NCI-H2029 (cell line): ENCODE data around the gene INSM1.
A peak's percentile ranks its signal among the peaks of the same experiment; 100 is the strongest.
"Not testable (repeated sequence)": the region's sequence is repeated elsewhere in the genome, so short reads cannot be mapped to it uniquely, and the experiment has no call there.

Experiments used
- DNase-seq: peaks from one replicate; lab custom pipeline; 2025; lab: John Stamatoyannopoulos, UW

Gene INSM1, protein sequence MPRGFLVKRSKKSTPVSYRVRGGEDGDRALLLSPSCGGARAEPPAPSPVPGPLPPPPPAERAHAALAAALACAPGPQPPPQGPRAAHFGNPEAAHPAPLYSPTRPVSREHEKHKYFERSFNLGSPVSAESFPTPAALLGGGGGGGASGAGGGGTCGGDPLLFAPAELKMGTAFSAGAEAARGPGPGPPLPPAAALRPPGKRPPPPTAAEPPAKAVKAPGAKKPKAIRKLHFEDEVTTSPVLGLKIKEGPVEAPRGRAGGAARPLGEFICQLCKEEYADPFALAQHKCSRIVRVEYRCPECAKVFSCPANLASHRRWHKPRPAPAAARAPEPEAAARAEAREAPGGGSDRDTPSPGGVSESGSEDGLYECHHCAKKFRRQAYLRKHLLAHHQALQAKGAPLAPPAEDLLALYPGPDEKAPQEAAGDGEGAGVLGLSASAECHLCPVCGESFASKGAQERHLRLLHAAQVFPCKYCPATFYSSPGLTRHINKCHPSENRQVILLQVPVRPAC

DNA sequence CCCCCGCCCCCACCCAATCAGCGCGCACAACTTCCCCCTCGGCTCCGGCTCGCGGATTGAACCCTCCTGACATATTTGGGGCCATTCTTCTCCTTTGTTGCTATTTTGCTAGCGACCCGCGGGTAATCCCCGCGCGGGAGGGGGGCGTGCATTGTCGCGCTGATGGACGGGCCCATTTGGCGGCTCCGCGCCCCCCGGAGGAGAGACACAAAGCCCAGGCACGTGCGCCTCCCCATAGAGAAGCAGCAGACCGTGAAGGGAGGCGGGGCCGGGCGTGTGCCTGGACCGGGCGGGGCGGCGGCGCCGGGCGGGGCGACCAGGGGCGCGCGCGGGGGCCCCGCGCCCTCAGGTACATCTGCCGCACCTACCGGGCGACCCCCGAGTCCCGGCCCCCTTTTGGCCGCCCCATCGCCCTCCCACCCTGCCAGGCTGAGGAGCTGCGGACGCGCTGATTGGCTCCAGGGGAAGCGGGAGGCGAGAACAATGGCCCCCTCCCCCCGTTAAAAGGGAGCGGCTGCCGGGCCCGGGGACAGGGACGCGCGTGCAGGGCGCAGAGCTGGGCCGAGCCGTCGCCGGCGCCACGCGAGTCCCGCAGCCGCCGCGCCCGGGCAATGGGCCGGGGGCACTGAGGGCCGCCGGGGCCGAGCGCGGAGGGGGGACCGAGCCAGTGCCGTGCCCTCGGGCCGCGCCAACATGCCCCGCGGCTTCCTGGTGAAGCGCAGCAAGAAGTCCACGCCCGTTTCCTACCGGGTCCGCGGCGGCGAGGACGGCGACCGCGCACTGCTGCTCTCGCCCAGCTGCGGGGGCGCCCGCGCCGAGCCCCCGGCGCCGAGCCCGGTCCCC is at the start of gene INSM1:
Gene INSM1 (plus strand): TSS at position 530 of the 843 bp plus-strand sequence. CDS start 164 bp downstream, at position 694.
- peak; percentile 99 for DNase-seq

DNA sequence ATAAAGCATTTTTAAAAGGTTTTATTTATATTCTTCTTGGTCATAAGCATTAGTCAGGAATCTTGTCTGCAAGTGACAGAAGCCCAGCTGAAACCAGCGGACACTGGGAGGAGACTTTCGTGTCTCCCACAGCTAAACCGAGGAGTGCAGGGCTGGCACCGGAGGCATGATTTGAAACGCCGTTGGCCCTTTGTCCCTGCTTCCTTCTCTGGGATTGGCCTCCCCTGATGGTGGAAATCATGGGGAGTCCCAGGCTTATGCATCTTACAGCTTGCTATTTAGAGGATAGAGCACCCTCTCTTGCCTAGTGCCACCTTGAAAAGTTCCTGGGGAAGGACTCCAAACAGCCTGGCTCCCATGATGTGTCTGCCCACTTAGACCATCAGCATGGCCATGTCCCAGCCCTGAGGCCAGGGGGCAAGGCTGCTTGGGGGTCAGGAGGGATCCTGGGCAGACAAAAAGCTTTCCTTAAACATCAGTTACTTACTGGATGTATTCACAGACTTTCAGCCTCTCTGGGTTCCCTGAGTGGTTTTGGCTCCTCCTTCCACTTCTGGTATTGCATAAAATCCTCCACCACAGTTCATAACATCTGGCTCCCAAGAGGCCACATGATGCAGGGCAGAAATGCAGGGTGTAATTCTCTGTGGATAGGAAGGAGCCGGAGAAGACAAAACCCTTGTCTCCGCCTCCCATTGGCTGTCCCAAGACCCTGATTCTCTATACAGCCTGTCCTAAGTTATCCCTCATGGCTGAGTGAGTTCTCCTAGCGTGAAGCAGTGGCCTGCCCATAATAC is 49.3 kb upstream of the INSM1 start:
- DNase-seq = no peak

DNA sequence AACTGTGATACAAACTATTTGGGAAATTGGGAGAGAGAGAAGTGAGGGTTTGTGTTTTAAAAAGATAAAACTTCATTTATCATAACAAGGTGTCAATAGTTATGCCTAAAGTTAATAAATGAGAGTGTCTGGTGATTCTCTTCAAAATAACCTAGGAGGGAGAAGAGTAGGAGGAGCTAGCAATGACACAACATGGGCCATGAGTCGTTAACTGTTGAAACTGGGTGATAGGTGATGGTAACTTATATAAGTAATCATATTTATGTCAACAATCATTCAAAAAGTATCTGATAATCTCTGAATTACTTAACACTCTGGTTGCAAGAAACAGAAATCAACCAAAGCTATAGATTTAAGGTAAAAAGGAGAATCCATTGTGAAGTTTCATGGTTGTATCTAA is 46.8 kb upstream of the INSM1 start:
- no peak for DNase-seq

DNA sequence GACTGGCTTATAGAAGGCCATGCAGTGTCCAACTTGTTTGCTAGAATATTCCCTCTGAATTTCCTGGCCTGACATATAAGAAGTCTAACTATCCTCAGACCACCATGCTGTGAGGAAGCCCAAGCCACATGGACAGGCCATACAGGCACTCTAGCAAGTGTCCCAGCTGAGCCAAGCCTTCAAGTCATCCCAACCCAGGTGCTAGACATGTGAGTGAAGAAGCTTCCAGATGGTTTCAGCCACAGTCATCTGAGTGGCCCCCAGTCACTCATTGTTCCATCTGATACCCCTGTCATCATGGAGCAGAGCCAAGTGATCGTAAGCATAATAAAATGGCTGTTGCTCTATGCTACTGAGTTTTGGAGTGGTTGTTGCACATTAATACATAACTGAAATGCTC is 46.0 kb upstream of the INSM1 start:
- no peak for DNase-seq

DNA sequence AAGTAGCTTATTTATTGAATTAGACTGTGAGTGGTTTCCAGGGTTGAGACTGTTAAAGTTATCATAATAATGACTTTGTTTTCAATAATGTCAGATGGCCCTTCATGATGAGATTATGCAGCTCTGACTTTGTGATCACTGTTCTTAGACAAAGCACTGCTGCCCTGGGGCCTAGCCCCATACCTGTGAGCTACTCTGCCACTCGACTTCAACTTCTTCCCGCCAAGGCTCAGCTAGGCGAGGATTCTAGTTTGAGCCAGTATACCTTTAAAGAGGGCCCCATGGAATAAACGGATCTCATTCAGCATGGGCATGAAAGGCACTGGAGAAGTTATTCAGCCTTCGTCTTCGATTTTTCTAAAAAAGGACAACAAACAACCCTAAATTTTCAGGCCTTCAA is 45.0 kb upstream of the INSM1 start:
- no peak for DNase-seq

DNA sequence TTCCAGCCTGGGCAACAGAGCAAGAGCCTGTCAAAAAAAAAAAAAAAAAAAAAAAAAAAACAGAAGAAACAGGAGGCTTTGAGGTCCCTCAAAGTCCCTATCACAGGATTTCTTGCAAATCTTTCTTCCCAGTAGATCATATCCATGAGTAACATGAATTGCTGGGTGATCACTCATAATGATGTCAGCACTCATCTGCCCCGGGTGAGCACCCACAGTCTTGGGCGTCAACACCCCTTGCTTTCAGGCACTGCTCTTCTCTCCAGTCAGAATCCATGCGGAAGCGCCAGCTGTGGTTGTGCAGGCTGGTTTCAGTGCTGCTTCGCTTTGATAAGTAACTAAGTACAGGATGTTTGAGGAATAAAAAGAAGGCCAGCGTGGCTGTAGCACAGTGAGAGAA is 40.2 kb upstream of the INSM1 start:
- no peak for DNase-seq

DNA sequence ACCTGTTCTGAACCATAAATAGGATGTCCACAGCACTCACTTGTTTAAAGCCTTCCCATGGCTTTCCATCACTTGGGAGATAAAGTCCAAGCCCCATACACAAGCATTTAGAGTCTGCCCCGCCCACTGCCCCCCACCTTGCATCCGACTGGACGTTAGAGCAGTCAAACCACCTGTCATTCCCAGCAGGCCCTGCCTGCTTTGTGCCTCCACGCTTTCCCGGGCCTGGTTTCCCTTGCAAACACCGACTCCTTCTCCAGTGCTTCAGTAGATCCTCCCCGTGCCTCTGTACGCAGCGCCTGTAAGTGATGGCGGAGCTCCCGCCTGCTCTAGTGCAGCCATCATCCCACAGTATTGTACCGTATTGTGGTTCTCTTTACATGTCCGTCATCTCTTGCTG is 38.3 kb upstream of the INSM1 start:
- DNase-seq = no peak

DNA sequence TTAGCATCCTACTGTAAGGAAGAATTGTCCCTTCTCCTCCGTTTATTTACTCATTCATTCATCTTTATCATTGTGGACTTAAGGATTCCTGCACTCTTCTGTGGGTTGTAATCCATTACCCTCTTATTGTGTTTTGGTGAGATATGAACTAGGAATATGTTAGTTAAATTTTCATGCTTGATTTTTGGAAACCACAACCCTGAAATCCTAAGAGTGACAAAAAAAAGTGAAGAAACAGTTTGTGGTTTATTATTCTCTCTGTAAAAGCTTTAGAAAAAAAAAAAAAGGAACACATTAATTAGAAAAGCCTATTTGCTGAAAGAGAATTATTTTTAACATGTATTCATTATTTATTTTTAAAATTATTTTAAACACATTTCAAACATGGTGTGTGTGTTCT is 36.7 kb upstream of the INSM1 start:
- no peak for DNase-seq

DNA sequence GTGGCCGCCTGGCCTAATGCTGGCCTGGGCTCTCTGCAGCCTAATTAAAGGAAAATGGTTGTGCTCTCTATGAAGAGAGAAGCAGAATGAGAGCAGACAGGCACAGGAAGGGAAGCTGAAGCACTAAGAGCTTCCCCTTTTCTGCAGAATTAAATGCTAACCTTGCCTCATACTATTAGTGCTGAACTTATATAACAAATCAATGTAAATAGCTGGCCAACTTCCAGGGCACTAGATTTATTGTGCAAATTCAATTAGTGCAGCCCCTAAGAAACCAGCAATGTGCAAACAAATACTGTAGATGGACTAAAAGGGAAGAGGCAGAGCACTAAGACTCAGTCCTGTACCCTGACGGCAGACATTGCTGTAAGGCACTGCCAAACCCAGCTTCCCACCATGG is 36.1 kb upstream of the INSM1 start:
- no peak for DNase-seq

DNA sequence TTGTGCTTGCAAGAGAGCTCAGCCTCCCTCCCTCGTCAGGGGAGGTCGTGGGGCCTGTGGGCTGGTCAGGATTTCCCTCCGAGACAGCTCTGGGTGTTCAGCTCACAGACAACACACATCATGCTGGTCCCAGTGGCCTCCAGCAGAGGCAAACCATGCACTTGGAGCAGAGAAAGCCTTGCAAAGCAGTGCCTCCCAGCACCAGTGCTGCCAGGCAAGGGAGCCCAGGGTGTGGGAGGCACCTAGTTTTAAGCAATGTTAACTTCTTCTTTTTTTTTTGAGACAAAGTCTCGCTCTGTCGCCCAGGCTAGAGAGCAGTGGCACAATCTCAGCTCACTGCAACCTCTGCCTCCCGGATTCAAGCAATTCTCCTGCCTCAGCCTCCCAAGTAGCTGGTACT is 34.0 kb upstream of the INSM1 start:
- no peak for DNase-seq

DNA sequence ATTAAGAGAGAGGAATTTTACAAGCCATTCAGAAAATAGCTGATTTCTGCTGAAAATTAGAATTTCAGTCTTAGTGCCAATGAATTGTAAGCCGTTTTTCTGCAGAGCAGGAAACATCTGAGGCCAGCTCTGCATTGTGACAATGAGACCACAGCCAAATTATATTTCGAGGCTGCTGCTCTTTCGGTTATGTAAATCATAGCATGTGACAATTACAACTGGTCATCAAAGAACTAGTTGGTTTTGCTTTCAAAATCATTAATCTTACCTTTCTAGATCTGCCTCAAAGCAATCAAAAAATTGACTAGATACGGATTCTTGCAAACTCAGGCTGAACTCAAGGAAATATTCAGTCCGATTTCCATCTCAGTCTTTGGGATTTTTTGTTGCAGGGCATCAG is 33.4 kb upstream of the INSM1 start:
- no peak for DNase-seq

DNA sequence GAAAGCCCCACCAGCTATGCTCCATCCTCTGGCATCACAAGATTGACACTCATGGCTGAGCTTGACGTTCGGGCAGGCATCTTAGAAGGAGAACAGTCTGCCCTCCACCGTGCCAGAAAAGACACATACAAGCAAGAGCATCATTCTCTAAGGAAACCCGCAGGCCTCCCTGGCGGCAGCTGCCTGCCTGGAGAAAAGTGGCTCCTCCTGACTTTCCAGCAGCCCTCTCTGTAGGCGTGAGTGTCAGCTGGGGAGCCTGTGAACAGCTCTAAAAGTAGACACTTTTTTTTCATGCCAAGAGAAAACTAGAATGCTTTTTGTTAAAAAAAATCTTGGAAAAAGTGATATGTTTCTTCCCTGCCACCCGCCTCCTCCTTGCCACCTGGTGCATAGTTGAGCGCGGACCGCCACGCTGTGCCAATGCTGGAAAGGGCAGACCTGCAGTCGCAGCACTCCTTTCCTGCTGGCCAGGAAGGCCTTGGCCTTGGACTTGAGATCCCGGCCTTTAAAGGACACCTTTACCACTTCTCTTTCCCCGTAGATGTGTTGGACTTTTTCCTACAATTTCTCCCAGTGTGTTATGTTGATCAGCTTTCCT is 29.7 kb upstream of the INSM1 start:
- no peak for DNase-seq

DNA sequence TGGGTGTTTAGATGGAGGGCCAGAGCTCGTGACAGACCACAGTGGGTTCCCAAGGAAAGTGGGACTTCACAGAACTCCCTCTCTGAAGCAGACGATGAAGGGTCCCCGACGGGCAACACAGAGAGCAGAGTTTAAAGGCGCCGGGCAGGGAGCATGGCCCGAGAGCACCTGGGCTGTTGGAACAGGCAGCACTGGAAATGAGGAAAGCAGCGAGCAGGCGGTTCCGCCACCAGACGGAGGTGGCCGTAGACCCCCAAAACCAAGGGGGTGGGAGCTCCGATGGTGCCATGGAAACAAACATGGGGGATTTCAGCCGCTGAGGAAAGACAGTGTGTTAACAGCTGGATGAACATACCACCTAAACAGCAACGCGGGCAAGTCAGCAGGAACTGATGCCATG is 27.5 kb upstream of the INSM1 start:
- no peak for DNase-seq

DNA sequence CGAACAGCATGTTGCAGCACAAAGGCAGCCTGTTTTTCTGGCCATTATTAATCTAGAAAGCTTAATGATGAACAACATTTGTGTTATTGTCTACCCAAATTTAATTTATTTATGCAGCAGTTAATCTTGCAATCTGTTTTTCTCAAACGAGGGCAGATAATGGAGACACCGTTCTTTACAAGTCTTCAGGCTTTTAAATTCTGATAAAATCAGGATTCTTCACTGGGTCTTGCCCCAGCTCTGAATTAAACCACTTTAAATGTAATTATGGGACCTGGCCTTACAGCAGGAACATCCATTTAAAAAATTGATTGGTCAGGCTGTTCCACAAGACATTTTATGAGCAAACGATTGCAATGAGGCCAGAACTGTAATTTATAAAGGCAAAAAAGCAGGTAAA is 26.5 kb upstream of the INSM1 start:
- DNase-seq = no peak

DNA sequence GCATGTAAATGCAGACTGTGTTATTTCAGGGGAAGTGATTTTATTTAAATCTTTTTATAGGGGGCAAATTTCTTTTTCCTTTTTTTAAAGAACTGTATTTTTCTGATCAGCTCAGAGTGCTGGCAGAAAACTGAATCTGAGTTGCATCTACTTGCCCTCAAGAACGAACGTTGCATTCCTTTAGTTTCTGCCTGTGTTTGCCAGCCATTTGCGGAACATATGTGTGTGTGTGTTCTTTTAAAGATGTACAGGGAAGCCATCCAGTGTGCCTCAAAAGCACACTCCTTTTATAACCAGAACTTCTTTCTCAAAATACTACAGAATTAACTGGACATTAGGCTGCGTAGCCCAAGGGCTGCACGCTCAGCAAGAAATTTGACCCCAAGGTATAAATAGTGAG is 25.8 kb upstream of the INSM1 start:
- DNase-seq = no peak

DNA sequence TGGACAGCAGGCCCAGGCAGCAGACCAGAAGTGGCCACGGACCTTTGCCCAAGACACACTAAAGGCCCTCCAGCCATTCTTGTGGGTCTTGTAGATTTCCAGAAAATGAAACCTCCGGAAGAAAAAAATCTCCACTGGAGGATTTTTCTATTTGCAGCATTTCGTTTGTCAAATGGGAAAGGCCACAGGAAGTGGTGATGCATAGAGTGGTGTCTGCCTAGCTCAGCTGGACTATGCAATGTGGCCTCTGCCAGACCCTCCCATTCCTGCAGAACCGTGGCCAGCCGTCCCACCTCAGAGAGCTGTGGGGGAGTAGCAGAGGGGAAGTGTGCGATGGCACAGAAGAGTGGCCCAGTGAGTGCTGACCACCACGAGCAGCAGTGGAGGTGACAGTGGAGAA is 24.0 kb upstream of the INSM1 start:
- no peak for DNase-seq

DNA sequence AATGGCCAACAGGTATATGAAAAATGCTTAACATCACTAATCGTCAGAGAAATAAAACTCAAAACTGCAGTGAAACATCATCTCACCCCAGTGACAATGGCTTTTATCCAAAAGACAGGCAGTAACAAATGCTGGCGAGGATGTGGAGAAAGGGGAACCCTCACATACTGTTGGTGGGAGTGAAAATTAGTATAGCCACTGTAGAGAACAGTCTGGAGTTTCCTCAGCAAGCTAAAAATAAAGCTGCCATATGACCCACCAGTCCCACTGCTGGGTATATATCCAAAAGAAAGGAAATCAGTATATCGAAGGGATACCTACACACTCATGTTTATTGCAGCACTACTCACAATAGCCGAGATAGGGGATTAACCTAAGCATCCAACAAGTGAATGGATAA is 23.4 kb upstream of the INSM1 start:
- DNase-seq = no peak

DNA sequence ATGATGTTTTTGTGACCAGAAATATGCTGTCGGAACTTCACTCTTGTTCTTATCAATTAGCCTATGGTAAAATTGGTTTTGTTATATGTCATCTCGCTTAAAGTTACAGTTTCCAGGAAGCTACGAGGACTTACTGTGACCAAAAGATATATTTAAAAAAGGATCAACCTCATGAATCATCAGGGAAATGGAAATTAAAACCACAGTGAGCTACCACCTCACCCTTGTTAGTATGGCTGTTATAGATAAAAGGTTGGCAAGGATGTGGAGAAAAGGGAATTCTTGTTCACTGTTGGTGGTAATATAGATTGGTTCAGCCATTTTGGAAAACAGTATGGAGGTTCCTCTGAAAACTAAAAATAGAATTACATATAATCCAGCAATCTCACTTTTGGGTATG is 14.3 kb upstream of the INSM1 start:
- no peak for DNase-seq

DNA sequence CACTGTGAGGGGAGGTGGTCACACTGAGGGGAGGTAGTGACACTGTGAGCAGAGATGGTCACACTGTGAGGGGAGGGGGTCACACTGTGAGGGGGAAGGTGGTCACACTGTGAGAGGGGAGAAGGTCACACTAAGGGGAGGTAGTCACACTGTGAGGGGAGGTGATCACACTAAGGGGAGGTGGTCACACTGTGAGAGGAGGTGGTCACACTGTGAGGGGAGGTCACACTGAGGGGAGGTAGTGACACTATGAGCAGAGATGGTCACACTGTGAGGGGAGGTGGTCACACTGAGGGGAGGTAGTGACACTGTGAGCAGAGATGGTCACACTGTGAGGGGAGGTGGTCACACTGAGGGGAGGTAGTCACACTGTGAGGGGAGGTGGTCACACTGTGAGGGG is 12.4 kb upstream of the INSM1 start:
- not testable (repeated sequence) for DNase-seq

DNA sequence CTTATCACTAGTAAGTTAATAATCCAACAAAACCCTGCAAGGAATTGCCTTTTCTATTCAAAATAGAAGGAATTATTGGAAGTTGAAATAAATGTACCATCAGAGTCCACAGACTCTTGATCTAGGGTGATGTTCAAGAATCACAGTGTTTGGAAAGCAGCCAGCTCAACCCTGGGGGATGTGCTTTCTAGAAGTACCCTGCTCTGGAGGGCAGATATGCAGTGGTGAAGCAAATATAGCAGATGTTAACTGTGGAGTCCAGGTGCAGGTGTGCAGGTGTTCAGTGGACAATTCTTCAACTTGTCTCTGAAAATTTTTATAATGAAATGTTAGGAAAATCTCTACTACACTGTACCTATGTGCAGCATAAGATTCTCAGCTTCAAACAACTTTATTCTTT is 9.1 kb upstream of the INSM1 start:
- DNase-seq = no peak

DNA sequence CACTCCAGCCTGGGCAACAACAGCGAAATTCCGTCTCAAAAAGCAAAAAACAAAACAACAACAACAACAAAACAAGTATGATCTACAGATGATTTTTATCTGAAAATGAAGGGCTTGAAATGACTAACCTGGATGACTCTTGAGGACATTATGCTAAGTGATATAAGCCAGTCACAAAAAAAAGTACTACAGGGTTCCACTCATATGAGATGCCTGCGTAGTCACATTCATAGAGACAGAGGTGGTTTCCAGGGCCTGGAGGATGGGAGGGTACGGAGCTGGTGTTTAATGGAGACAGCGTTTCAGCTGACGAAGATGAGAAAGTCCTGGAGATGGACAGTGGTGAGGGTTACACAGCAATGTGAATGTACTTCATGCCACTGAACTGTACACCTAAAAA is 8.3 kb upstream of the INSM1 start:
- DNase-seq = no peak

DNA sequence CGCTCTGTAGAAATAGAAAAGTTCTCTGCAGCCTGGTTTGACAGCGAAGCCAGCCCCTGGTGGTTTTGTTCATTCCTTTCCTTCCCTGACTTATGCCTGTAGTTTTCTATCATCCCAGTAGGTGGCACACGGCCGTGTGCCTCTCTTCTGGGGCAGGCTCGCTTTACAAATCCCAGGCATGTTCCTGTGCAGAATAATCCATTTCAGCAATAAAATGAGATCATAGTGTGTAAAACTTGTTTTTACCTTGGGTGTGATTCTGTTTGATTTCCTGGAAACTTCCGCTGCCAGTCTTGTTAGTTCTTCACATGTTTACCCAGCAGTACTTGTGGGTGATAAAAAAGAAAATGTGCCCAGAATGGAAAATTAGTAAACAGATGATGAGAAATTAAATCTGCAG is 7.4 kb upstream of the INSM1 start:
- DNase-seq = peak; percentile 43
